ENCODE measurements around the gene EHMT1. TPM values are rescaled to one million over a fixed set of nuclear protein-coding genes. Genes with fewer than 3 reads are reported as not detected.

Gene EHMT1
- total and polyA plus RNA-seq, 9 of the 15 experiments (the other 6 are each of a cell fraction or from before 2014, with no cell fraction given): 2.2 to 76.0 (median 36.4) TPM

DNA sequence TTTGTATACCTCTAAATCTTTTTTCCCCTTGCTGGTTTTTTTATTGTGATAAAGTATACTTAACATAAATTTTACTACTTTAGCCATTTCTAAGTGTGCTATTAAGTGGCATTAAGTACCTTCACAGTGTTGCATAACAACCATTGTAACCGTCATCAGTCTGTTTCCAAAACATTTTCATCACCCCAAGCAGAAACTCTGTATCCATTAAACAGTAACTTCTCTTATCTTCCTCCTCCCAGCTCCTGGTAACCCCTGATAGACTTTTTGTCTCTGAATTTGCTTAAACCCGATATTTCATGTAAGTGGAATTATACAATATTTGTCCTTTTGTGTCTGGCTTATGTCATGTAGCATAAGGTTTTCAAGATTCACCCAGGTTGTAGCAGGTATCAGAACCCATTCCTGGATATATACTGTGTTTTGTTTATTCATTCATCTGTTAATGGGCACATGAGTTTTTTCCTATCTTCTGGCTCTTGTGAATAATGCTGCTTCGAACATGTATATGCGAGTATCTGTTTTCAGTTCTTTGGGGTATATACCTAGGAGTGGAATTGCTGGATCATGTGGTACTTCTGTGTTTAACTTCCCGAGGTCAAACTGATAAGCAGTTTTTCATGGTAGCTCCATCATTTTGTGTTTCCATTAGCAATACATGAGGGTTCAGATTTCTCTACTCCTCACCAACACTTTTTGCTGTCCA lies 66.4 kb downstream of the EHMT1 start (continued):
- TF ChIP-seq, protein P1, sequence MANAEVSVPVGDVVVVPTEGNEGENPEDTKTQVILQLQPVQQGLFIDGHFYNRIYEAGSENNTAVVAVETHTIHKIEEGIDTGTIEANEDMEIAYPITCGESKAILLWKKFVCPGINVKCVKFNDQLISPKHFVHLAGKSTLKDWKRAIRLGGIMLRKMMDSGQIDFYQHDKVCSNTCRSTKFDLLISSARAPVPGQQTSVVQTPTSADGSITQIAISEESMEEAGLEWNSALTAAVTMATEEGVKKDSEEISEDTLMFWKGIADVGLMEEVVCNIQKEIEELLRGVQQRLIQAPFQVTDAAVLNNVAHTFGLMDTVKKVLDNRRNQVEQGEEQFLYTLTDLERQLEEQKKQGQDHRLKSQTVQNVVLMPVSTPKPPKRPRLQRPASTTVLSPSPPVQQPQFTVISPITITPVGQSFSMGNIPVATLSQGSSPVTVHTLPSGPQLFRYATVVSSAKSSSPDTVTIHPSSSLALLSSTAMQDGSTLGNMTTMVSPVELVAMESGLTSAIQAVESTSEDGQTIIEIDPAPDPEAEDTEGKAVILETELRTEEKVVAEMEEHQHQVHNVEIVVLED (CRISPR knock-in tag; IDR thresholded peaks at IDR 0.05): no peak
- TF ChIP-seq ZC3H11A (IDR thresholded peaks at IDR 0.05; ENCODE audit: low read depth, low read length) (no peak), NCOR1 (IDR thresholded peaks at IDR 0.05) (peak; percentile 69), SRSF7 (optimal IDR thresholded peaks at IDR 0.05; ENCODE audit: low read depth, low read length) (no peak), HDAC1 (IDR thresholded peaks at IDR 0.05) (no peak), RCOR1 (IDR thresholded peaks at IDR 0.05; ENCODE audit: borderline replicate concordance in 1 of 2, low read depth in 2 of 2, low read length in 2 of 2) (peak in 1 of 2 experiments; percentile 65; a peak in 2 of 4 replicates), ZNF3 (CRISPR knock-in tag; IDR thresholded peaks at IDR 0.05) (no peak), SIRT6 (IDR thresholded peaks at IDR 0.05; ENCODE audit: low read depth, low read length) (no peak), XRCC5 (IDR thresholded peaks at IDR 0.05; ENCODE audit: low read depth, low read length) (no peak), EP300 (IDR thresholded peaks at IDR 0.05; ENCODE audit: low read length) (peak; percentile 64; the same call in 1 of the 2 replicates), ILF3 (IDR thresholded peaks at IDR 0.05; ENCODE audit: borderline replicate concordance) (no peak), TAL1 (IDR thresholded peaks at IDR 0.05) (peak; percentile 68), NELFE (IDR thresholded peaks at IDR 0.05; ENCODE audit: insufficient read depth, insufficient read length) (no peak), CBX5 (IDR thresholded peaks at IDR 0.05; ENCODE audit: borderline replicate concordance, low read depth) (no peak), MTA2 (IDR thresholded peaks at IDR 0.05; ENCODE audit: low read depth) (peak; percentile 47; the same call in 1 of the 2 replicates), RFX1 (IDR thresholded peaks at IDR 0.05) (peak; percentile 12; the same call in 1 of the 2 replicates), RNF2 (IDR thresholded peaks at IDR 0.05) (no peak), POLR2B (IDR thresholded peaks at IDR 0.05; ENCODE audit: low read depth, partially characterized antibody) (no peak), SMAD4 (CRISPR knock-in tag; conservative IDR thresholded peaks at IDR 0.05) (no peak), CSDE1 (IDR thresholded peaks at IDR 0.05) (no peak), SAFB (IDR thresholded peaks at IDR 0.05; ENCODE audit: borderline replicate concordance, low read depth, low read length) (no peak), ZNF77 (CRISPR knock-in tag; IDR thresholded peaks at IDR 0.05) (no peak), ZNF124 (CRISPR knock-in tag; IDR thresholded peaks at IDR 0.05) (no peak), POLR2H (tag; IDR thresholded peaks at IDR 0.05; ENCODE audit: low read depth) (no peak), CEBPG (CRISPR knock-in tag; IDR thresholded peaks at IDR 0.05) (no peak), CEBPG (tag; conservative IDR thresholded peaks at IDR 0.05 in 1 of 2, IDR thresholded peaks at IDR 0.05 in 1 of 2) (peak in 1 of 2 experiments; percentile 68; a peak in 2 of 4 replicates), ZNF197 (CRISPR knock-in tag; IDR thresholded peaks at IDR 0.05; ENCODE audit: low read depth) (no peak), TAF9B (IDR thresholded peaks at IDR 0.05; ENCODE audit: partially characterized antibody) (no peak), ZC3H8 (IDR thresholded peaks at IDR 0.05) (no peak)
- TF ChIP-seq, protein P2, sequence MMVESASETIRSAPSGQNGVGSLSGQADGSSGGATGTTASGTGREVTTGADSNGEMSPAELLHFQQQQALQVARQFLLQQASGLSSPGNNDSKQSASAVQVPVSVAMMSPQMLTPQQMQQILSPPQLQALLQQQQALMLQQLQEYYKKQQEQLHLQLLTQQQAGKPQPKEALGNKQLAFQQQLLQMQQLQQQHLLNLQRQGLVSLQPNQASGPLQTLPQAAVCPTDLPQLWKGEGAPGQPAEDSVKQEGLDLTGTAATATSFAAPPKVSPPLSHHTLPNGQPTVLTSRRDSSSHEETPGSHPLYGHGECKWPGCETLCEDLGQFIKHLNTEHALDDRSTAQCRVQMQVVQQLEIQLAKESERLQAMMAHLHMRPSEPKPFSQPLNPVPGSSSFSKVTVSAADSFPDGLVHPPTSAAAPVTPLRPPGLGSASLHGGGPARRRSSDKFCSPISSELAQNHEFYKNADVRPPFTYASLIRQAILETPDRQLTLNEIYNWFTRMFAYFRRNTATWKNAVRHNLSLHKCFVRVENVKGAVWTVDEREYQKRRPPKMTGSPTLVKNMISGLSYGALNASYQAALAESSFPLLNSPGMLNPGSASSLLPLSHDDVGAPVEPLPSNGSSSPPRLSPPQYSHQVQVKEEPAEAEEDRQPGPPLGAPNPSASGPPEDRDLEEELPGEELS (CRISPR knock-in tag; IDR thresholded peaks at IDR 0.05; ENCODE audit: borderline replicate concordance): no peak
